Measurements from ENCODE around the gene STXBP1.

DNA sequence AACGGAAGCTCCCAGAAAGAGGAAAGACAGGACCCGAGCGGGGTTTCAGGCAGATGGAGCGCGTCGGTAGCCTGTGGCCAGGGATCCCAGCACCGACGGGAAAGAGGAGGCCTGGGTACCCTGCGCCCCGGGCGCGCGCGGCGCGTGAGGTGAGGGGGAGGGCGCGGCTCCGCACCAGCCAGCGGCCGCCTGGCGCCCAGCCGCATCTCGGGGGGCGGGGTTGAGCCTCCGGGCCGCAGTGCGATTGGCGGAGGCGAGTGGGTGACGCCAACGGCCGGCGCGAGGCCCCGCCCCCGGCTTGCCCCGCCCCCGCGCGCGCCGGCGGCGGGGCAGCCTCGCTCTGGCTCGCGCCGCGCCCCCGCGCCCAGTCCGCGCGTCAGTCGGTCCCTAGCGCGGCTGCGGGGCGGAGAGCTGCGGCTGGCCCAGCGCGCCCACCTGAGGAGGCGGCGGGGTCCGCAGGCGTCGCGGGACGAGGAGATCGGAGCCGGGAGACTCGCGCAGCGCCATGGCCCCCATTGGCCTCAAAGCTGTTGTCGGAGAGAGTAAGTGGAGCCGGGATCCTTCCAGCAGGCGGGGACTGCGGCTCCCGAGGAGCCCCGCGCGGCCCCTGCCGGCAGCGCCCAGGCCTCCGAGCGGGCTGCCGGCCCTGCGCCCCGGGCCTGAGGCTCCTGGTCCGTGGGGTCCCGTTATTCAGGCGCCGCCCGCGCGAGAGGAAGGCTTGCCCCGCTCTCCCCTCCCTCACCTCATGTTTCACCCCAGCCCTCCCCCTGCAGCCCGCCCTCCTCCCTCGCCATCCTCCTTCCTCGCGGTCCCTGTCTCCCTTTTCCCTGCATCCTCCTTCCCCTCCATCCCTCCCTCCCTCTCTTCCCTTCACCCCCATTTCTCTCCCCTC, at the start of gene STXBP1:
- TF ChIP-seq, protein P1, sequence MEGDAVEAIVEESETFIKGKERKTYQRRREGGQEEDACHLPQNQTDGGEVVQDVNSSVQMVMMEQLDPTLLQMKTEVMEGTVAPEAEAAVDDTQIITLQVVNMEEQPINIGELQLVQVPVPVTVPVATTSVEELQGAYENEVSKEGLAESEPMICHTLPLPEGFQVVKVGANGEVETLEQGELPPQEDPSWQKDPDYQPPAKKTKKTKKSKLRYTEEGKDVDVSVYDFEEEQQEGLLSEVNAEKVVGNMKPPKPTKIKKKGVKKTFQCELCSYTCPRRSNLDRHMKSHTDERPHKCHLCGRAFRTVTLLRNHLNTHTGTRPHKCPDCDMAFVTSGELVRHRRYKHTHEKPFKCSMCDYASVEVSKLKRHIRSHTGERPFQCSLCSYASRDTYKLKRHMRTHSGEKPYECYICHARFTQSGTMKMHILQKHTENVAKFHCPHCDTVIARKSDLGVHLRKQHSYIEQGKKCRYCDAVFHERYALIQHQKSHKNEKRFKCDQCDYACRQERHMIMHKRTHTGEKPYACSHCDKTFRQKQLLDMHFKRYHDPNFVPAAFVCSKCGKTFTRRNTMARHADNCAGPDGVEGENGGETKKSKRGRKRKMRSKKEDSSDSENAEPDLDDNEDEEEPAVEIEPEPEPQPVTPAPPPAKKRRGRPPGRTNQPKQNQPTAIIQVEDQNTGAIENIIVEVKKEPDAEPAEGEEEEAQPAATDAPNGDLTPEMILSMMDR (IDR thresholded peaks at IDR 0.05; ENCODE audit: borderline replicate concordance, extremely low read depth, low read length, poor library complexity, severe bottlenecking): peak; percentile 3
- TF ChIP-seq EZH2 (IDR thresholded peaks at IDR 0.05; ENCODE audit: borderline replicate concordance, low read depth, low read length, severe bottlenecking): no peak

All from DND-41 (cell line).